SK-N-MC (cell line): ENCODE results near the gene OTOP3.
A peak's percentile ranks its signal among the peaks of the same experiment; 100 is the strongest.

Experiments
- DNase-seq: peaks from one replicate; pipeline ENCODE4 v3.0.0-alpha.2; 2011; ENCODE audit warnings: low read depth, low spot score
- H3K27ac ChIP-seq: fragments of 200-600 bp; sonication (generic); 2 replicates; pipeline ENCODE4 v1.5.1; 2016; ENCODE audit warnings: mixed run types
- H3K36me3 ChIP-seq: fragments of 200-600 bp; sonication (generic); 2 replicates; pipeline ENCODE4 v1.6.1; 2017; ENCODE audit warnings: antibody characterized with exemption, low read length, mixed read lengths; ENCODE audit not compliant: insufficient read depth
- H3K4me3 ChIP-seq: fragments of 200-600 bp; sonication (generic); 2 replicates; pipeline ENCODE4 v1.5.1; 2016
- H3K9ac ChIP-seq: fragments of 200-600 bp; sonication (generic); 2 replicates; pipeline ENCODE4 v1.8.0; 2017; ENCODE audit warnings: mixed run types, mixed read lengths; ENCODE audit not compliant: insufficient read length
- H3K9me3 ChIP-seq: fragments of 200-600 bp; sonication (generic); 2 replicates; pipeline ENCODE4 v1.6.1; 2017; ENCODE audit warnings: low read depth, mild to moderate bottlenecking, antibody characterized with exemption, low read length, moderate library complexity, mixed read lengths
- EZH2 ChIP-seq: fragments of 200-600 bp; sonication (generic); IDR thresholded peaks from one replicate; pipeline ENCODE4 v1.6.1; 2017; ENCODE audit warnings: antibody characterized with exemption
- FOXP2 ChIP-seq: optimal IDR thresholded peaks from 2 replicates; pipeline ENCODE3; 2011; ENCODE audit warnings: mild to moderate bottlenecking, moderate library complexity; ENCODE audit not compliant: insufficient read depth; ENCODE audit errors: extremely low read length, control extremely low read depth
- POLR2AphosphoS5 ChIP-seq: IDR thresholded peaks from 2 replicates; pipeline ENCODE4 v1.6.1; 2012; ENCODE audit warnings: mild to moderate bottlenecking, low read depth, low read length, borderline replicate concordance

Gene OTOP3

GRCh38 chr17:74971069-74971841 lies 35.6 kb downstream of the OTOP3 start:
- no peak overlapping the region for H3K9ac ChIP-seq
- no peak overlapping the region; the same call in 1 of the 2 replicates for H3K4me3 ChIP-seq

DNA sequence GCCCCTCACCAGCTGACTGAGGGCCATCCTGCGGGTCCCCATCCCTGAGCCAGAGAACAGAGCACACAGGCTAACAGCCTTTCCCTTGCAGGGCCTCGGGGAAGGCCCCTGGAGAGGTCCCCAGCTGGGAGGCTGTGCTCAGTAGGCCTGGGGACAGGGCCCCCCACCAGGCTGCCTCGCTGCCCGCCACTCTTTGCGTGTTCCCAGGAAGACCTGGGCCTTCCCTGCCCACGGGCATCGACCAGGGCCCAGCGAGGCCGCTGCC lies 36.1 kb downstream of the OTOP3 start:
- no peak overlapping the region for H3K27ac ChIP-seq
- no peak overlapping the region for H3K9ac ChIP-seq
- no peak for DNase-seq
- H3K4me3 ChIP-seq: peak overlapping the region; percentile 82
- H3K9me3 ChIP-seq: no peaks in the 10 kb centered on the region
- TF ChIP-seq EZH2: no peak
- no peak for TF ChIP-seq POLR2AphosphoS5
- no peak for TF ChIP-seq FOXP2
- H3K36me3 ChIP-seq: no peaks in the 10 kb centered on the region

More at GRCh38 chr17:74971069-74971841, 35.6 kb downstream of the OTOP3 start:
- Histone ChIP-seq H3K36me3 (no peaks in the 10 kb centered on the region), H3K9me3 (no peaks in the 10 kb centered on the region), H3K27ac (no peak overlapping the region)
- no peak for TF ChIP-seq EZH2
- TF ChIP-seq POLR2AphosphoS5: no peak
- TF ChIP-seq FOXP2: no peak
- no peak for DNase-seq

DNA sequence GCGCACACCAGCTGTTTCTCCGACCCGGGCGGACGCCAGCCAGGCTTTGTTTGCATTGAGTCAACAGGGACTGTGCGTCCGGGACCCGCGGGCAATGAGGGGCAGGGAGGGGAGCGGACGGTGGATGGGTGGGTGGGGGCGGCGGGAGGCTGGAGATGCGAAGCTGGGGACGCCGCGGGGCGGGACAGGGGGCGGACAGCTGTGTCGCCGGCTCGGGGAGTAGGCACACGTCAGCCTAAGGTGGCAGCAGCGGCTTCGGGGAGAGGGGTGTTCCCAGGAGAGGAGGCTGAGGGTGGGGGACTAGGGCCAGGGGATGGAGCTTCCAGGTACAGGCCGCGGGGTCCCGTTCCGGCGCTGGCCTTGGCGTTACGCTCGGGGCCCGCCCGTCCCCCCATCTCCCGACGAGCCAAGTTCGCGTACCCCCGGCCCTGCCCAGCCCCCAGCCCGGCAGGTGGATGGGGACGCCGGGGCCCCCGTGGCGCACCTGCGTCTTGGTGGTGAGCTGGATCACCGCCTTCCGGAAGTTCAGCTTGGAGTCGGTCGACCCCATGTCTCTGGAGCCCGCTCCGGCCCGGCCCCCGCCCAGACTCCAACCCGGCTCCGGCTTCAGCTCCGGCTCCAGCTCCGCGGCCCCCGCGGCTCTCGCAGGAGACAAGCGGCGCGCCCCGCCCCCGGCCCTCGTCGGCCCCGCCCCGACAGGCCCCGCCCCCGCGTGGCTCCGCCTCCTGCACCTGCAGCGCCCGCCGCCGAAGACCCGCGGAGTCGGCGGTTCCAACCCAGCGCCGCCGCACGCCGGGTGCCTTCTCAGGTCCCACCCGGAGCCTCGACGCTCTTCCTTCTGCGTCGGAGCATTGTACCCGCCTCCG lies 36.6 kb downstream of the OTOP3 start, which contains the start of gene HID1:
Gene HID1 (minus strand): TSS at position 653 of the 866 bp plus-strand sequence. CDS start 103 bp downstream, at position 550.
- Histone ChIP-seq H3K9ac (no peak within 1 kb of the TSS), H3K27ac (no peak within 1 kb of the TSS), H3K36me3 (no peaks in the 10 kb centered on the region), H3K9me3 (no peaks in the 10 kb centered on the region), H3K4me3 (peak within 1 kb of the TSS; percentile 82)
- DNase-seq: no peak
- TF ChIP-seq POLR2AphosphoS5 (no peak), FOXP2 (no peak), EZH2 (no peak)

DNA sequence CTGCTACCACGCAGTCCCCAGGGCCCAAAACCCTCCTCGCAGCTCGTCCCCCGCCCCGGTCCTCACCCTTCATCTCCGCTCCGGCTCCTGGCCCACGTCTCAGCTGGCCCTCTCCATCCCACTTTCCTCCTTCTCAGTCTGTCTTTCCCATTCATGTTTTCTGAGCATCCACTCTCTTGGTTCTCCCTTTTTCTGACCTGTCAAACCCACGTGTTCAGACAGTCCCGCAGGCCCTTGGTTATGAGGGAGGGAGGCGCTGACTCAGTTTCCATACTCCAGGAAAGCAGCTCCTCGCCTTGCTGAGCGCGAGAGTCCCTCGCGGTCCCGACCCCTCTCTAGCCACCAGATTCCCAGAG lies 37.3 kb downstream of the OTOP3 start:
- H3K9ac ChIP-seq: no peak overlapping the region
- no peak for DNase-seq
- TF ChIP-seq EZH2: no peak
- TF ChIP-seq FOXP2: no peak
- TF ChIP-seq POLR2AphosphoS5: no peak
- no peak overlapping the region for H3K27ac ChIP-seq
- no peaks in the 10 kb centered on the region for H3K9me3 ChIP-seq
- H3K36me3 ChIP-seq: no peaks in the 10 kb centered on the region
- H3K4me3 ChIP-seq: peak overlapping the region; percentile 82

DNA sequence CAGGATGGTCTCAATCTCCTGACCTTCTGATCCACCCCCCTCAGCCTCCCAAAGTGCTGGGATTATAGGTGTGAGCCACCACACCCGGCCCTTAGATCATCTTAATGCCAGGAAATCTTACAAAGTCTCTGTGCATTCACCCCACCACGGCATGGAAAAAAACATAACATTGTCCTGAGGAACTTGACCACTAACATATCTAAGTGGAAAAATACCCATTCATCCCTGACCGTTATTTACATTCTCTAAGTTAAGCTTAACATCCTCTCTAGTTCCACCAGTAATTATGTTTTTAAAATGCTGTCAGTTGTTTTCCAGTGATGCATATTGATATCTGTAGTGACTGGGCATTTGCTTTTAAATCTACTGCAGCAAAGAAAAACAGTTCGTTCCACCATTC lies 40.2 kb downstream of the OTOP3 start:
- H3K4me3 ChIP-seq: no peak overlapping the region
- no peak for DNase-seq
- H3K36me3 ChIP-seq: no peaks in the 10 kb centered on the region
- no peak overlapping the region for H3K27ac ChIP-seq
- no peaks in the 10 kb centered on the region for H3K9me3 ChIP-seq
- TF ChIP-seq EZH2: no peak
- no peak for TF ChIP-seq FOXP2
- TF ChIP-seq POLR2AphosphoS5: no peak
- H3K9ac ChIP-seq: no peak overlapping the region

GRCh38 chr17:74977802-74978201 lies 42.1 kb downstream of the OTOP3 start:
- Histone ChIP-seq H3K4me3 (no peak overlapping the region), H3K9me3 (no peaks in the 10 kb centered on the region), H3K27ac (no peak overlapping the region), H3K9ac (no peak overlapping the region), H3K36me3 (no peaks in the 10 kb centered on the region)
- TF ChIP-seq FOXP2 (no peak), EZH2 (no peak), POLR2AphosphoS5 (no peak)
- no peak for DNase-seq

DNA sequence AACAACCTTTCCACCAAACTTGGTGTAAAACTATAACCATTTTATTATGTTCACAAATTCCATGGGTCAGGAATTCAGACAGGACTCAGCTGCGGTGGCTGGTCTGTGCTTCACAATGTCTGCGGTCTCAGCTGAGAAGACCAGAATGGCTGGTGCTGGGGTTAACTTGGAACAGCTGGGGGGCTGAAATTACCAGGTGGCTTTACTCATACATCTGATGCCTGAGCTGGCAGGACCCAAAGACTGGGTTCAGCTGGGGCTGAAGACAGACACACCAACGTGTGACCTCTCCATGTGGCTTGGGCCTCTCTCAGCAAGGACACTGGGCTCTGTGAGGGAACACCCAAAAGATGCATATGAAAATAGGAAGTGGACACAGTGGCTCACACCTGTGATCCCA lies 42.5 kb downstream of the OTOP3 start:
- Histone ChIP-seq H3K9ac (no peak overlapping the region), H3K27ac (no peak overlapping the region), H3K9me3 (no peaks in the 10 kb centered on the region), H3K36me3 (no peaks in the 10 kb centered on the region), H3K4me3 (no peak overlapping the region)
- TF ChIP-seq EZH2: no peak
- no peak for TF ChIP-seq FOXP2
- TF ChIP-seq POLR2AphosphoS5: no peak
- no peak for DNase-seq

DNA sequence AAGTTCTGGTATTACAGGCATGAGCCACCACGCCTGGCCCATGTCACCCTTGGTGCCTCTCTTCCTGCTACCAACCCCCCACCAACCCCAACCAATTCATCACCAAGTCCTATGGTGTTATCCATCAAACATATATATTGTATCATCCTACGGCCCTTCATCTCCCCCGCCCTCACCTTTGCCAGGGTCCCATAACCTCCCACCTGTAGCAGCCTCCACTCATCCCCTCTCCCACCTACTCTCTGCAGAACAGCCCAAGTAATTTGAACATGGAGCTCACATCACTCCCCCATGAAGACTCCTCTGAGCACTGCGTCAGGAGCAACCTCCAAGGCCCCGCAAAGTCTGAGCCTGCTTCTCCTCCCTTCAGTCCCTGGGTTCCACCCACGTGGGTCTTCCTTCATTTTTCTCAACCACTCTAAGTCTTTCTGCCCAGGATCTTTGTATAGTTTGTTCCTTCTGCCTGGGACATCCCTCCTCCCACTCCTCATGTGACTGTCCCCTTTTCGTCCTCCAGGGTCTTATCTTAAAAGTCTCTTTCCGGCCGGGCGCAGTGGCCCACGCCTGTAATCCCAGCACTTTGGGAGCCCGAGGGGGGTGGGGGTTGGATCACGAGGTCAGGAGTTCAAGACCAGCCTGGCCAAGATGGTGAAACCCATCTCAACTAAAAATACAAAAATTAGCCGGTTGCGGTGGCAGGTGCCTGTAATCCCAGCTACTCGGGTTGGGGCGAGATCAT lies 43.9 kb downstream of the OTOP3 start:
- Histone ChIP-seq H3K9ac (no peak overlapping the region), H3K9me3 (no peaks in the 10 kb centered on the region), H3K36me3 (no peaks in the 10 kb centered on the region), H3K27ac (no peak overlapping the region), H3K4me3 (no peak overlapping the region)
- TF ChIP-seq EZH2 (no peak), FOXP2 (no peak), POLR2AphosphoS5 (no peak)
- DNase-seq: no peak
